ENCODE data around the gene RAB28. TPM values are rescaled to one million over a fixed set of nuclear protein-coding genes. Genes with fewer than 3 reads are reported as not detected.

RAB28 gene
- polyA plus RNA-seq, 1 experiment, result 9.6 TPM

DNA sequence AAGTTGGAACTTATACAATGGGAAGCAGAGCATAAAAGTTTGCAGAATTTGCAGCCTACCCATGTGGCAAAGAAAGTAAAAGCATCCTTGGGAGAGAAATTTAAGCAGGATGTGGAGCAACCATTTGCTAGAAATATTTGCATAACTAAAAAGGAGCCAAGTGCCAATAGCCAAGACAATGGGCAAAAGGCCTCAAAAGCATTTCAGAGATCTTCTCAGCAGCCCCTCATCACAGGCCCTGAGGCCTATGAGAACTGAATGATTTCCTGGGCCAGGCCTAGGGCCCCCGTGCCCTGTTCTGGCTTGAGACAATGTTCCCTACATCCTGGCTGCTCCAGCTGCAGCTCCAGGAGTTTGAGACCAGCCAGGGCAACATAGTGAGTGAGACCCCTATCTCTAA is 25.3 kb upstream of the RAB28 start:
- CTCF ChIA-PET, result no interaction called here
- DNase-seq (ENCODE audit: low read depth), result no peak

GRCh38 chr4:13504374-13504773 is 20.2 kb upstream of the RAB28 start:
- DNase-seq (ENCODE audit: low read depth), result no peak
- ChIA-PET POLR2A (no interaction called here), CTCF (no interaction called here)
- Histone ChIP-seq H3K36me3 (ENCODE audit: control insufficient read depth, insufficient read depth, low read length) (no peaks in the 10 kb centered on the region), H3K4me3 (ENCODE audit: low read depth, low read length) (no peak overlapping the region), H3K27me3 (ENCODE audit: control insufficient read depth, insufficient read depth, low read length) (no peaks in the 10 kb centered on the region)
- TF ChIP-seq, protein P1, sequence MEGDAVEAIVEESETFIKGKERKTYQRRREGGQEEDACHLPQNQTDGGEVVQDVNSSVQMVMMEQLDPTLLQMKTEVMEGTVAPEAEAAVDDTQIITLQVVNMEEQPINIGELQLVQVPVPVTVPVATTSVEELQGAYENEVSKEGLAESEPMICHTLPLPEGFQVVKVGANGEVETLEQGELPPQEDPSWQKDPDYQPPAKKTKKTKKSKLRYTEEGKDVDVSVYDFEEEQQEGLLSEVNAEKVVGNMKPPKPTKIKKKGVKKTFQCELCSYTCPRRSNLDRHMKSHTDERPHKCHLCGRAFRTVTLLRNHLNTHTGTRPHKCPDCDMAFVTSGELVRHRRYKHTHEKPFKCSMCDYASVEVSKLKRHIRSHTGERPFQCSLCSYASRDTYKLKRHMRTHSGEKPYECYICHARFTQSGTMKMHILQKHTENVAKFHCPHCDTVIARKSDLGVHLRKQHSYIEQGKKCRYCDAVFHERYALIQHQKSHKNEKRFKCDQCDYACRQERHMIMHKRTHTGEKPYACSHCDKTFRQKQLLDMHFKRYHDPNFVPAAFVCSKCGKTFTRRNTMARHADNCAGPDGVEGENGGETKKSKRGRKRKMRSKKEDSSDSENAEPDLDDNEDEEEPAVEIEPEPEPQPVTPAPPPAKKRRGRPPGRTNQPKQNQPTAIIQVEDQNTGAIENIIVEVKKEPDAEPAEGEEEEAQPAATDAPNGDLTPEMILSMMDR (IDR thresholded peaks at IDR 0.05; ENCODE audit: insufficient read depth, low read depth, low read length), result no peak

More for the DNA sequence above, 25.3 kb upstream of the RAB28 start:
- H3K36me3 ChIP-seq (ENCODE audit: control insufficient read depth, insufficient read depth, low read length), result no peaks in the 10 kb centered on the region
- no peaks in the 10 kb centered on the region for H3K27me3 ChIP-seq (ENCODE audit: control insufficient read depth, insufficient read depth, low read length)
- POLR2A ChIA-PET, result no interaction called here
- TF ChIP-seq, protein P1 (IDR thresholded peaks at IDR 0.05; ENCODE audit: insufficient read depth, low read depth, low read length), result no peak
- no peak overlapping the region for H3K4me3 ChIP-seq (ENCODE audit: low read depth, low read length)

DNA sequence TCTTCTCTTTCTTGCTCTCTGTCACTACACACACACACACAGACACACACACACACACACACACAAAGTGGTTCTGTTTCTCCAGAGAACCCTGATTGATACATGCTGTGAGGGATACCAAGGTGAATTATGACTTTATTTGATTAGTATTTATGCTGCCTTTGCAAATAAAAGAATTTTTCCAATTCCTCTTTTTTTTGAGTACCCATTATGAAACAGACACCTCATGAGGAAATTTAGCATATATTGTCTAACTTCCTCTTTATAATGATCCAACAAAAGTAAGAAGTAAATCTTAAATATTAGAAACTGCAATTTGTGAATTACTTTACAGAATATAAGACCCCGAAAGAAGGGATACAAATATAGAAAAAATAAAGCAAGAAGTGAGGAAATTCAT is 14.3 kb upstream of the RAB28 start:
- H3K36me3 ChIP-seq (ENCODE audit: control insufficient read depth, insufficient read depth, low read length), result no peaks in the 10 kb centered on the region
- TF ChIP-seq, protein P1 (IDR thresholded peaks at IDR 0.05; ENCODE audit: insufficient read depth, low read depth, low read length), result no peak
- no peak for DNase-seq (ENCODE audit: low read depth)
- H3K4me3 ChIP-seq (ENCODE audit: low read depth, low read length), result no peak overlapping the region
- ChIA-PET CTCF (no interaction called here), POLR2A (no interaction called here)
- peaks cover 2% of the 10 kb centered on the region; the same call in 1 of the 2 replicates for H3K27me3 ChIP-seq (ENCODE audit: control insufficient read depth, insufficient read depth, low read length)

DNA sequence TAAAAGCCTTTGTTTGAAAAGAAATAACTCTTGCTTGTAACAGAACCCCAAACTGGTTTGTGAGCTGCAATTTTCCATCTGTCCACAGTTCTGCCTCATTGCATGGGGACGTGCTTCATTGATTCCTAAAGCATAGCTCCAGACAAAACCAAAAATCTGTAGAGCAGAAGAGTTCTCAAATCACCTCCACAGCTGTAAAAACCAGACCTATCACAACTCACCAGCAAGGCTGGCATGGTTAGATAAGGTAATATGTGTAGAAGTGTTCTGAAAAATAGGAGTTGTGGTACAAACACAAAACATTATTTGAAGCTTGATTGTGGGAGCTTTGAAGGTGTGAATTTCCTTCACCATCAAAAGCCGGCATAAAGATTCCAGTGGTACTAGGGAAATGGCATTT is 12.5 kb upstream of the RAB28 start:
- H3K27me3 ChIP-seq (ENCODE audit: control insufficient read depth, insufficient read depth, low read length), result peaks cover 2% of the 10 kb centered on the region; the same call in 1 of the 2 replicates
- CTCF ChIA-PET, result interaction anchor here (0.7 to 1.6 kb wide), 2 partner anchors 19 to 47 kb away, joined by 3 to 4 read pairs; no protein-coding TSS in a partner anchor
- H3K36me3 ChIP-seq (ENCODE audit: control insufficient read depth, insufficient read depth, low read length), result no peaks in the 10 kb centered on the region
- TF ChIP-seq, protein P1 (IDR thresholded peaks at IDR 0.05; ENCODE audit: insufficient read depth, low read depth, low read length), result no peak
- POLR2A ChIA-PET, result no interaction called here
- no peak overlapping the region for H3K4me3 ChIP-seq (ENCODE audit: low read depth, low read length)
- DNase-seq (ENCODE audit: low read depth), result no peak

DNA sequence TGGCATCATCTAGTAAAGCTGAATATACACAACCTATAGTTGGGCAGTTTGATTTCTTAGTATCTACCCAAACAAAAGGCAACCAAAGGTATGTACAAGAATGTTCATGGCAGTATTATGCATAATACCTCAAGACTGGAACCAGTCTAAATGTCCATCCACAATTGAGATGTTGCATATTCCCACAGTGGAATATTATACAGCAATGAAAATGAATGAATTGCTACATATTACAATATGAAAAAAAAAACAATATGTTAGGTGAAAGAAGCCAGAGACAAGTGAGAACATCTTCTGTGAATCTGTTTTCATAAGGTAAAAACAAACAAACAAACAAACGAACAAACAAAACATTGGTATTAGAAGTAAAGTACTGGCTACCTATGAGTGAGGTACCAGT is 11.6 kb upstream of the RAB28 start:
- CTCF ChIA-PET, result interaction anchor here (1.6 kb wide), 1 partner anchor 20 kb away, joined by 3 read pairs; no protein-coding TSS in a partner anchor

More for the DNA sequence above, 11.6 kb upstream of the RAB28 start:
- no peak overlapping the region for H3K4me3 ChIP-seq (ENCODE audit: low read depth, low read length)
- H3K27me3 ChIP-seq (ENCODE audit: control insufficient read depth, insufficient read depth, low read length), result peaks cover 5% of the 10 kb centered on the region
- H3K36me3 ChIP-seq (ENCODE audit: control insufficient read depth, insufficient read depth, low read length), result no peaks in the 10 kb centered on the region
- POLR2A ChIA-PET, result no interaction called here
- no peak for DNase-seq (ENCODE audit: low read depth)
- TF ChIP-seq, protein P1 (IDR thresholded peaks at IDR 0.05; ENCODE audit: insufficient read depth, low read depth, low read length), result no peak

Measured in BJ (cell line).